Stimulated activated CD4-positive, alpha-beta T cell treated with anti-CD3 and anti-CD28 coated beads, Interleukin-1b, Interleukin-23, amount 100 ng/mL, for 1 hour (primary cell): ENCODE data around the gene C1QTNF1.

Experiments used
- DNase-seq, 2 donors: peaks; one replicate each; pipeline ENCODE4 v3.0.0-alpha.2; 2020; ENCODE audit warnings: low read depth in 2 of 2

The C1QTNF1 gene

GRCh38 chr17:79091226-79091670 lies 67.3 kb downstream of the C1QTNF1 start:
- DNase-seq: no peak

- no peak for DNase-seq
Observed at GRCh38 chr17:79092567-79092966, 68.6 kb downstream of the C1QTNF1 start.

GRCh38 chr17:79093270-79093669 lies 69.3 kb downstream of the C1QTNF1 start:
- DNase-seq: no peak

GRCh38 chr17:79094261-79094660 lies 70.3 kb downstream of the C1QTNF1 start:
- no peak for DNase-seq

GRCh38 chr17:79095345-79096055 lies 71.5 kb downstream of the C1QTNF1 start:
- DNase-seq: no peak

GRCh38 chr17:79096477-79096876 lies 72.5 kb downstream of the C1QTNF1 start:
- DNase-seq: no peak

GRCh38 chr17:79097226-79098055 lies 73.5 kb downstream of the C1QTNF1 start:
- DNase-seq: no peak

- DNase-seq: no peak
Observed at GRCh38 chr17:79098282-79098867, 74.4 kb downstream of the C1QTNF1 start.
